HG03064 (cell line): ENCODE results near the gene PRR13.
A peak's percentile ranks its signal among the peaks of the same experiment; 100 is the strongest.

ENCODE experiments used
- ATAC-seq: cut with Tn5 transposase; IDR thresholded peaks from one replicate; pipeline ENCODE4 v1.9.1; 2021; ENCODE audit warnings: low read depth; ENCODE audit not compliant: unreplicated experiment

The PRR13 gene

GRCh38 chr12:53489242-53489864 is 47.8 kb downstream of the PRR13 start:
- ATAC-seq, result no peak

GRCh38 chr12:53492188-53492587 is 50.7 kb downstream of the PRR13 start:
- ATAC-seq, result no peak

- peak; percentile 81 for ATAC-seq
Measured at GRCh38 chr12:53492830-53493609, 51.5 kb downstream of the PRR13 start.

GRCh38 chr12:53493610-53494391 is 52.3 kb downstream of the PRR13 start:
- ATAC-seq, result no peak
